Endodermal cell (in vitro differentiated cells): ENCODE results near the gene ITGA11. TPM values are rescaled to one million over a fixed set of nuclear protein-coding genes. Genes with fewer than 3 reads are reported as not detected.

Source experiments
- DNase-seq: peaks from one replicate; pipeline ENCODE4 v3.0.0-alpha.2; 2017
- H3K27ac ChIP-seq: 2 replicates; pipeline ENCODE4 v1.5.1; 2013; ENCODE audit warnings: mild to moderate bottlenecking, low read depth, low read length, moderate library complexity
- H3K27me3 ChIP-seq: 2 replicates; pipeline ENCODE4 v1.6.1; 2013; ENCODE audit warnings: mild to moderate bottlenecking, low read length, moderate library complexity; ENCODE audit not compliant: insufficient read depth, control insufficient read depth, poor library complexity, severe bottlenecking
- H3K36me3 ChIP-seq: 2 replicates; pipeline ENCODE4 v1.7.0; 2013; ENCODE audit warnings: mild to moderate bottlenecking, low read length, moderate library complexity; ENCODE audit not compliant: control insufficient read depth, insufficient read depth
- H3K4me1 ChIP-seq: one replicate; pipeline ENCODE4 v1.7.0; 2013; ENCODE audit warnings: low read length; ENCODE audit not compliant: control insufficient read depth, insufficient read depth
- H3K4me3 ChIP-seq: 2 replicates; pipeline ENCODE4 v1.5.1; 2013; ENCODE audit warnings: mild to moderate bottlenecking, low read length, moderate library complexity
- H3K9ac ChIP-seq: 2 replicates; pipeline ENCODE4 v1.6.1; 2013; ENCODE audit warnings: mild to moderate bottlenecking, low read length, moderate library complexity; ENCODE audit not compliant: poor library complexity, severe bottlenecking; ENCODE audit errors: extremely low read depth
- H3K9me3 ChIP-seq: 2 replicates; pipeline ENCODE4 v1.6.1; 2013; ENCODE audit warnings: mild to moderate bottlenecking, low read length, moderate library complexity; ENCODE audit not compliant: control insufficient read depth
- H3K27ac Mint-ChIP-seq: 2 replicates; pipeline ENCODE4 v1.8.0; 2020; ENCODE audit warnings: mixed read lengths
- H3K27me3 Mint-ChIP-seq: 2 replicates; pipeline ENCODE4 v1.8.0; 2021; ENCODE audit warnings: mild to moderate bottlenecking, mixed read lengths; ENCODE audit not compliant: insufficient read depth
- H3K36me3 Mint-ChIP-seq: 2 replicates; pipeline ENCODE4 v1.8.0; 2020; ENCODE audit warnings: low read depth, mixed read lengths
- H3K4me1 Mint-ChIP-seq: 2 replicates; pipeline ENCODE4 v1.8.0; 2020; ENCODE audit warnings: mixed read lengths
- H3K4me3 Mint-ChIP-seq: 2 replicates; pipeline ENCODE4 v1.8.0; 2020; ENCODE audit warnings: mild to moderate bottlenecking, moderate library complexity, mixed read lengths
- H3K9me3 Mint-ChIP-seq: 2 replicates; pipeline ENCODE4 v1.8.0; 2020; ENCODE audit warnings: mild to moderate bottlenecking, mixed read lengths
- WGBS, 2 experiments: methylation state at CpG; one replicate each; pipeline versions ENCODE4 v1.1.5 to v1.1.7; 2013; ENCODE audit warnings: missing lambda C conversion rate in 2 of 2, mixed read lengths in 1 of 2; ENCODE audit not compliant: insufficient coverage in 1 of 2, insufficient read length in 1 of 2; 5-methylcytosine and 5-hydroxymethylcytosine counted together
- total RNA-seq, 2 donors: library from RNA; stranded (reverse); fragmentation: NEBNext Ultra II Directional in 1 of 2; extraction: Animal tissue kit (Norgen Biotek cat#: 25700) in 1 of 2; gene quantifications; 2 replicates in 1 of 2; 3 replicates in 1 of 2; pipeline ENCODE4 v1.2.1, GENCODE V29; 2021
- TF ChIP-seq, protein P1 (sequence below): fragments of 200-600 bp; sonication (generic); conservative IDR thresholded peaks from 2 replicates; pipeline ENCODE4 v1.5.0; 2021; ENCODE audit warnings: antibody characterized with exemption, mild to moderate bottlenecking

The ITGA11 gene
- total RNA-seq, 2 donors from 2014 or later = 0.35 to 1.4 TPM

DNA sequence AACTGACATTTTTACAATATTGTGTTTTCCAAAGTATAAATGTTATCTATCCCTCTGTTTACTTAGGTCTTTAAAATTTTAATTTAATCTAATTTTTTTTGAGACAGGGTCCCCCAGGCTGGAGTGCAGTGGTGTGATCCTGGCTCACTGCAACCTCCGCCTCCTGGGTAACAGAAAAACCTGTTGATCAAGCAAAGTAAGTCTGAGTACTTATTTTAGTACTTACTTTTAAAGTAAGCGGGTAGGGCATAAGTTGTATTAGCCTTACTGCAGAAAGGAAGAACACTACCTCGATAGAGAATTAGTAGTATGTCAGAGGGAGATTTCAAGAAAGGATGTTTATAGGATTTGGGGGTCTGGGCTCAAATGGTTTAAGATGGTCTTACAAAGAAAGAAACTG lies 166.3 kb downstream of the ITGA11 start:
- 89 to 100% methylated on average over 3 of the region's 3 CpGs for WGBS, 2 experiments
- no peaks in the 10 kb centered on the region for H3K27me3 Mint-ChIP-seq
- H3K27ac Mint-ChIP-seq = no peak overlapping the region
- H3K4me1 ChIP-seq = no peaks in the 10 kb centered on the region
- TF ChIP-seq, protein P1, sequence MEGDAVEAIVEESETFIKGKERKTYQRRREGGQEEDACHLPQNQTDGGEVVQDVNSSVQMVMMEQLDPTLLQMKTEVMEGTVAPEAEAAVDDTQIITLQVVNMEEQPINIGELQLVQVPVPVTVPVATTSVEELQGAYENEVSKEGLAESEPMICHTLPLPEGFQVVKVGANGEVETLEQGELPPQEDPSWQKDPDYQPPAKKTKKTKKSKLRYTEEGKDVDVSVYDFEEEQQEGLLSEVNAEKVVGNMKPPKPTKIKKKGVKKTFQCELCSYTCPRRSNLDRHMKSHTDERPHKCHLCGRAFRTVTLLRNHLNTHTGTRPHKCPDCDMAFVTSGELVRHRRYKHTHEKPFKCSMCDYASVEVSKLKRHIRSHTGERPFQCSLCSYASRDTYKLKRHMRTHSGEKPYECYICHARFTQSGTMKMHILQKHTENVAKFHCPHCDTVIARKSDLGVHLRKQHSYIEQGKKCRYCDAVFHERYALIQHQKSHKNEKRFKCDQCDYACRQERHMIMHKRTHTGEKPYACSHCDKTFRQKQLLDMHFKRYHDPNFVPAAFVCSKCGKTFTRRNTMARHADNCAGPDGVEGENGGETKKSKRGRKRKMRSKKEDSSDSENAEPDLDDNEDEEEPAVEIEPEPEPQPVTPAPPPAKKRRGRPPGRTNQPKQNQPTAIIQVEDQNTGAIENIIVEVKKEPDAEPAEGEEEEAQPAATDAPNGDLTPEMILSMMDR = no peak
- no peaks in the 10 kb centered on the region for H3K9me3 Mint-ChIP-seq
- no peaks in the 10 kb centered on the region for H3K27me3 ChIP-seq
- no peak overlapping the region for H3K4me3 ChIP-seq
- no peaks in the 10 kb centered on the region for H3K36me3 ChIP-seq
- no peak overlapping the region for H3K4me3 Mint-ChIP-seq
- DNase-seq = no peak
- no peak overlapping the region for H3K27ac ChIP-seq
- H3K9me3 ChIP-seq = no peaks in the 10 kb centered on the region
- H3K4me1 Mint-ChIP-seq = peaks cover 21% of the 10 kb centered on the region
- H3K9ac ChIP-seq = no peak overlapping the region
- no peaks in the 10 kb centered on the region for H3K36me3 Mint-ChIP-seq

DNA sequence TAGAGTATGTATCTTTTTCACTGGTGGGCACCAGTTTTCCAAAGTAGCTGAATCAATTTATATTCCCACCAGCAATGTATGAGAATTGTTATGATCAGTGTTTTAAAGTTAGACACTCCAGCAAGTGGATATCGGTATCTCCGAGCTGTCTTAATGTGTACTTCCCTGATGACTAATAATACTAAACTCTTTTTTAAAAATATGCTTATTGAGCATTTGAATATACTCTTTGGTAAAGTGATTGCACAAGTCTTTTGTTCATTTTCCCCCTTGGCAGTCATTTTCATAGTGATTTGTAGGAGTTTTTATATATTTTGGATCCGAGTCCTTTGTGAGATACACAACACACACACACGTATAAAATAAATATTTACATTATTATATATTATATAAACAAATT lies 166.9 kb downstream of the ITGA11 start:
- H3K27me3 Mint-ChIP-seq = no peaks in the 10 kb centered on the region
- Histone ChIP-seq H3K9me3 (no peaks in the 10 kb centered on the region), H3K4me3 (no peak overlapping the region), H3K27me3 (no peaks in the 10 kb centered on the region), H3K27ac (no peak overlapping the region), H3K36me3 (no peaks in the 10 kb centered on the region), H3K4me1 (no peaks in the 10 kb centered on the region), H3K9ac (no peak overlapping the region)
- TF ChIP-seq, protein P1 = no peak
- no peak overlapping the region for H3K27ac Mint-ChIP-seq
- no peak for DNase-seq
- no peaks in the 10 kb centered on the region for H3K9me3 Mint-ChIP-seq
- peaks cover 21% of the 10 kb centered on the region for H3K4me1 Mint-ChIP-seq
- WGBS, 2 experiments = 71% methylated on average over 2 of the region's 4 CpGs; no CpG with 5 or more reads in 1 of the 2 experiments
- no peaks in the 10 kb centered on the region for H3K36me3 Mint-ChIP-seq
- no peak overlapping the region for H3K4me3 Mint-ChIP-seq

DNA sequence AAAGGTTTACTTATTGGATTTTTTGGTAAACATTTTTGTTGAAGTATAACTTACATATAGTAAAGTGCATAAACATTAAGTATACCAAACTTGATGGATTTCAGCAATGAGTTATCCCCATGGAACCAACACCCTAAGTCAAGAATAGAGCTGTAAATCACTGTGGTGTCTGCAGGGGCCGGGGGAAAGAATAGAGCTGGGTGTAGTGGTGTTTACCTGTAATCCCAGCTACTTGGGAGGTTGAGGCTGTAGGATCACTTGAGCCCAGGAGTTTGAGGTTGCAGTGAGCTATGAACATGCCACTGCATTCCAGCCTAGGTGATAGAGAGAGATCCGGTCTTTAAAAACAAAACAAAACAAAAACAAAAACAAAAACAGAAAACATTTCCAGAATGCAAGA lies 167.7 kb downstream of the ITGA11 start:
- H3K4me1 Mint-ChIP-seq = peaks cover 21% of the 10 kb centered on the region
- WGBS, 2 experiments = 54% methylated on average over 2 of the region's 2 CpGs; no CpG with 5 or more reads in 1 of the 2 experiments

More for the DNA sequence above, 167.7 kb downstream of the ITGA11 start:
- no peak overlapping the region for H3K4me3 Mint-ChIP-seq
- no peaks in the 10 kb centered on the region for H3K9me3 Mint-ChIP-seq
- H3K36me3 Mint-ChIP-seq = no peaks in the 10 kb centered on the region
- DNase-seq = no peak
- H3K27me3 Mint-ChIP-seq = no peaks in the 10 kb centered on the region
- H3K4me1 ChIP-seq = no peaks in the 10 kb centered on the region
- H3K9ac ChIP-seq = no peak overlapping the region
- H3K27ac ChIP-seq = no peak overlapping the region
- H3K27ac Mint-ChIP-seq = no peak overlapping the region
- no peak overlapping the region for H3K4me3 ChIP-seq
- H3K9me3 ChIP-seq = no peaks in the 10 kb centered on the region
- TF ChIP-seq, protein P1 = no peak
- no peaks in the 10 kb centered on the region for H3K27me3 ChIP-seq
- no peaks in the 10 kb centered on the region for H3K36me3 ChIP-seq
